Hypothalamus (tissue), 51 donors: ENCODE results near the gene C7orf33.
A peak's percentile ranks its signal among the peaks of the same experiment; 100 is the strongest.
"Not testable (repeated sequence)": the region's sequence is repeated elsewhere in the genome, so short reads cannot be mapped to it uniquely, and the experiment has no call there.

Source experiments
- DNase-seq, 51 donors: peaks; one replicate each; lab custom pipeline; 2025; lab: John Stamatoyannopoulos, UW

Gene C7orf33

DNA sequence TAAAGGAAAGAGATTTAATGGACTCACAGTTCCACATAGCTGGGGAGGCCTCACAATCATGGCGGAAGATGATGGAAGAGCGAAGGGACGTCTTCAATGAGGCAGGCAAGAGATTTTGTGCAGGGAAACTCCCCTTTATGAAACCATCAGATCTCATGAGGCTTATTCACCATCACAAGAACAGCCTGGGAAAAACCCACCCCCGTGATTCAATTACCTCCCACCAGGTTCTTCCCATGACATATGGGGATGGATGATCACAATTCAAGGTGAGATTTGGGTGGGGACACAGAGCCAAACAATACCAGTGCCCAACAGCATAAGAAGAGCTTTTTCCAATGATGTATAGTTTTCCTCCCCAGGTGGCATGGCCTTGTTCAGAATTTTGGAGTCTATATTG is 11.2 kb upstream of the C7orf33 start:
- DNase-seq = no peak

DNA sequence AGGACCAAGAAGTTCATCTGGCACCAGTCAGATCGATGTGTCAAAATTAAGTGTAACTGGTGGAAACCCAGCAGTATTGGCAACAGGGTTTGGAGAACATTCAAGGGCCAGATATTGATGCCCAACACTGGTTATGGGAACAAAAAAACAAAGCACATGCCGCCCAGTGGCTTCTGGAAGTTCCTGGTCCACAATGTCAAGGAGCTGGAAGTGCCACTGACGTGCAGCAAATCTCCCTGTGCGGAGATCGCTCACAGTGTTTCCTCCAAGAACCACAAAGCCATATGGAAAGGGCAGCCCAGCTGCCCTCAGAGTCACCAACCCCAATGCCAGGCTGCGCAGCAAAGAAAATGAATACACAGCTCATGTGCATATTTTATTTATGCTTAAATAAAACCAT is 10.1 kb upstream of the C7orf33 start:
- no peak for DNase-seq

DNA sequence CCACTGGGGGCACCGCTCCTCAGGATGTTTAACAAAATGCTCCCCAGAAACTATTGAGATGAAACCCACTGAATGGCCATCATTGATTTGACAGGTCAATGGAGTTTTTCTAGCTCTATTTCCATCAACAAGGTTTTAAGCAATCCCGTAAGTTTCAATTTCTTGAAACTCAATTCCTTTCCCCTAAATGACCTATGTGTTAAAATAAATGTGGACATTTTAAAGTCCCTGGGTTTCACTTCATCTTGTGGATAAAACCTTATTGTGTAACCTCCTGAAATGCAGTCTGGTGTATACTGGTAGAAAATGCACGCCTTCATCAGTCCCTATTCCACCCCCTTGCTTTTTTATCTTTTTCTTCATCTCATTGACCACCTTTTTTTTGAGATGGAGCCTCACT is 8.9 kb upstream of the C7orf33 start:
- no peak for DNase-seq

DNA sequence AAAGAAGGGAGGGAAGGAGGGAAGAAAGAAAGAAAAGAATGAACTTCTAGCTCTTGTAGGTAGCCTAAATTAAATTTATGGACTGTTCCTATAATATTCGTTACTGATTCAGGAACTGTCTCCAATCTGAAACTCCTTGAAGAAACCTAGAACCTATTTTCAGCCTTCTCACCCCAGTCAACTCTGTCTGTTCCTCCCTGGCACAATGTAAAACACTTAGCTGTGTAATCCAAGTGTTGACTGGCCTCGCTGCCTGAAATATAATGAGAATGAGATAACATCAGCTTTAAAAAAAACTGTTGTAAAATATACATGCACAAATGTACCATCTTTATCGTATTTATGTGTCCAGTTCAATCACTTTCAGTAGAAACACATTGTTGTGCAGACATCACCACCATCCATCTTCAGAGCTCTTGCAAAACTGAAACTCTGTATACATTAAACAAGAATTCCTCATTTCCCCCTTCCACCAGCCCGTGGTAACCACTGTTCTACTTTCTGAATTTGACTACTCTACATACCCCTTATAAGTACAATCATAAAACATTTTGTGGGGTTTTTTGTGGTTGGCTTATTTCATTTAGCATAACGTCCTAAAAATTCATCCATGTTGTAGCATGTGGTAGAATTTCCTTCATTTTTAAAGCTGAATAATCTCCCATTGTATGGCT is 6.3 kb upstream of the C7orf33 start:
- no peak for DNase-seq

DNA sequence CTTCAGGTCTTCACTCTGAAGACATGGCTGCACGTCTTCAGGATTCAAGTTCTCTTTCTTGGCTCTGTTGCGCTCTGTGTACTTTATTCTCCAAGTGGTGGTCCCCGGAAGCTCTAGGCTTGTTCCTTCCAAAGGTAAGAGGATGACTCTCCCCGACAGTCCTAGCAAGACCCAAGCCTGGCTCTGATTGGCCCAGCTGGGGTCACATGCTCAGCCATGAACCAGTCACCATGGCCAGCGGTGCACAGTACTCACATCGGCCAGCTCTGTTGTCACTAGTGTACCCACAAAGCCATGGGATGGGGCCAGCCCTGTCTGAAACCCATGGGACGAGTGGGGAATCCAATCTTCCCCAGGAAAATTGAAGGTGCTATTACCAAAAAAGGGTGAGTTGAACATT is 5.2 kb upstream of the C7orf33 start:
- DNase-seq = no peak

- no peak for DNase-seq
Observed at GRCh38 chr7:148587076-148587475, 3.5 kb upstream of the C7orf33 start.

GRCh38 chr7:148588168-148588567 is 2.4 kb upstream of the C7orf33 start:
- no peak for DNase-seq

DNA sequence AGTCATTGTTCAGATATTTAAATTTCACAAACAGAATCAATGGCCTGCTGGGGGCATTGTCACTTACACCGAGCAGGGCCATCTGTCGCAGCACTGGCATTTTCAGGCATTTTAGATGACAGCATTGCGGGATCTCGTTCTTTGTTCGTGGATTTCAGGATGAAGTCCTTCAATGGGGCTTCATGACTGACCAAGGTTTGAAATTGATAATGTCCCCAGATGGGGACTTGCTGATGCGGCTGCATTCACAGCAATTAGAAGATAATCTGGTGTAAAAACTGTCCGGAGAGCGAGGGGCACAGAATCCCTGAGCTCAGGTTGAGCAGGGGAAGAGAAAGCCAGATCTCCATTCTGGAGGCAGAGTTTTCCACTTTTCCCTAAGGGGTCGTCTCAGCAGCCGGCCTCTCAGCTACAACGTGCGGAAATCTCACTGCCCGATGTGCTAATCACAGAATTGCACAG is 1.9 kb upstream of the C7orf33 start:
- DNase-seq = no peak

DNA sequence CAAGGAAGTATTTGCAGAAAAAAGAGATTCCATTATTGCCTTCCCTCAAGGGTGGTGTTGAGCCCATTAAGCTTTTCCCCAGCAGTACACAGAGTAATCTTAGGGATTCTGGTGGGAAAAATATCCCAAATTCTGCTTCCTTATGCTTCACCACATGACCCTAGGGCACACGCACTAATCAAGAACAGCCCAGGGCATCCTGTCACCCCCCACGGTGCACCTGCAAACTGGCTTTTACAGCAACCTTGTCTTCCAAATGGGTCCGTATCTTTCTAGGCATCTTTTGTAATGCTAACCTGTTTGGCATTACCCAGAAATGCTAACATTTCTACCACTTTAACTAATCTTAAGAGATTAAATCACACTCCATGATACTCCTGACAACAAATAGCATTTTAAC is 926 bp upstream of the C7orf33 start:
- DNase-seq = no peak

- not testable (repeated sequence) for DNase-seq
Observed at GRCh38 chr7:148596354-148596753, 5.8 kb downstream of the C7orf33 start.

- DNase-seq = no peak
Observed at GRCh38 chr7:148598351-148598750, 7.8 kb downstream of the C7orf33 start.

DNA sequence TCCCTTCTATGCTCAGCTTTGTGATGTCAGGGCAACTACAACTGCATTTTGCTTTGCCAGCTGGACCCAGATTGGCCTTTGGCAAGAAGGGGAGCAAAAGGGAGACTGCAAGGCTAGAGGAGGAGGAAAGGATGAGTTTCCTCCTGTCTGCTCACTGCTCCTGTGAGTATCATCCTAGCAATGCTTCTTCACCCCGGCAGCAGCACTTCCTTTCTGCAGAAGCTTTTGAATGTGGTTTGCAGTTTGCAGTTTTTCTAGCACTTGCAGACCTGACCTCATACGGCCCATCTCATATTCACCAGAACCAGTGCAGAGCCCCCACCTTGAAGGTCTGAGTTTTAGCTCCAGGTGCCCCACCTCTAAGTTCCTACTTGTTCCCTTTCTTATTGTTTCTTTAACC is 14.8 kb downstream of the C7orf33 start:
- no peak for DNase-seq

GRCh38 chr7:148607151-148607661 is 16.6 kb downstream of the C7orf33 start:
- no peak for DNase-seq

- no peak for DNase-seq
Observed at GRCh38 chr7:148609045-148609725, 18.6 kb downstream of the C7orf33 start.

DNA sequence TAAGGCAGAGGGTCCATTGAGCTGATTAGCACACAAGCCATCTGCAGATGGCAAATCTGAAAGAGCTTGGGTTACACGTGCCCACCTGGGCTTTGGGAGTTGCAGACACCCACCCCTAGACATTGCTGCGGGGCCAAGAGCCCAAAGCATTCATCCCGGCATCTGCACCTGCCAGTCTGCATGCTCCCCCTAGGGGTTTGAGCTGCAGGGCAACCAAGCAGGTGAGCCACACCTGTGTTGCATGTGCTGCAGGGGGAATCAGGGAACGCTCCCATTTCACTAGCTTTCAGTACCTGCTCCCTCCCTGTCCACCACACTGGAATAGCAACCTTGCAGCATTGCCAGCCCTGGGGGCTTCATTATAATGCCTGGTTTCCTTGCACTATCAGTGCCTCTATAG is 21.1 kb downstream of the C7orf33 start:
- DNase-seq = no peak

DNA sequence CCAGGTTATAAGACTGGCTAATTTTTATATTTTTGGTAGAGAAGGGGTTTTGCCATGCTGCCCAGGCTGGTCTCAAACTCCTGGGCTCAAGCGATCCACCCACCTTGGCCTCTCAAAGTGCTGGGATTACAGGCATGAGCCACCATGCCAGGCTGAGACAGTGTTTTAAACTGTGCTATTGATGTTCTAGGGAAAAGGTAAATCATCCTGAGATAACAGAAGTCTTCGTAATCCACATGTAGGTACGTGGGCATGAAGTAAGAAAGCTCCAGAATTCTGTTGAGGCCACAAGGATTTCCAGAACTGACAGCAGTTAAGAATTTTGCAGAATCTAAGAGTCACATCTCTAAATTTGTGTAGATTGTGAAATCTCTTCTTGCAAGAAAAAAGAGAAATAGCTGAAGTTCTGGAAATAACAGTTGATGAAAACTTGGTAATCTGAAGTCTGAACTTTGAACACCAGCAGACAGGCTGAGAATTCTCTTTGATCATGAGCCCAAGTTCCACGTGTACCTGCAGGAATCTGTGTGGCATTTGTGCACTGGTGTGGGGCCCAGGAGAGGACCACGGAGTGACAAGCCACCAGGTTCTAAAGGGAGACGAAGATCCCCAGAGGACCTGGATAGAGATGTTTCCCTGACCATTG is 24.6 kb downstream of the C7orf33 start:
- no peak for DNase-seq

GRCh38 chr7:148620749-148621359 is 30.3 kb downstream of the C7orf33 start:
- DNase-seq = no peak

DNA sequence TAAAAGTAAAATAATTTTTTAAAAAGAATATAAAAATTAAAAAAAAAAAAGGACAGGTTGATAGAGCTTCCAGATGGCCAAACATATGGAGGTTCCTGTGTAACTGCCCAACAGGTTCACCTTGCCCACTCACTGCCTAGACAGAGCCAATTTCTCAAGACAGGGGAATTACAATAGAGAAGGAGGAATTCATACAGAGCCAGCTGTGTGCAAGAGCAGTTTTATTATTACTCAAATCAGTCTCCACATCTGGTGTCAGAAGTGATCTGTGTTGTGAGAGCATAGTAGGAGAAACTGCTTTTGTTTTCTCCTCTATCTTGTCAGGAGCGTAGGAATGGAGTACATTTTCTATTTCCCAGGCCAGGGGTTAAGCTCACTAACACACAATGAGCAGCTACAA is 31.0 kb downstream of the C7orf33 start:
- DNase-seq = no peak

DNA sequence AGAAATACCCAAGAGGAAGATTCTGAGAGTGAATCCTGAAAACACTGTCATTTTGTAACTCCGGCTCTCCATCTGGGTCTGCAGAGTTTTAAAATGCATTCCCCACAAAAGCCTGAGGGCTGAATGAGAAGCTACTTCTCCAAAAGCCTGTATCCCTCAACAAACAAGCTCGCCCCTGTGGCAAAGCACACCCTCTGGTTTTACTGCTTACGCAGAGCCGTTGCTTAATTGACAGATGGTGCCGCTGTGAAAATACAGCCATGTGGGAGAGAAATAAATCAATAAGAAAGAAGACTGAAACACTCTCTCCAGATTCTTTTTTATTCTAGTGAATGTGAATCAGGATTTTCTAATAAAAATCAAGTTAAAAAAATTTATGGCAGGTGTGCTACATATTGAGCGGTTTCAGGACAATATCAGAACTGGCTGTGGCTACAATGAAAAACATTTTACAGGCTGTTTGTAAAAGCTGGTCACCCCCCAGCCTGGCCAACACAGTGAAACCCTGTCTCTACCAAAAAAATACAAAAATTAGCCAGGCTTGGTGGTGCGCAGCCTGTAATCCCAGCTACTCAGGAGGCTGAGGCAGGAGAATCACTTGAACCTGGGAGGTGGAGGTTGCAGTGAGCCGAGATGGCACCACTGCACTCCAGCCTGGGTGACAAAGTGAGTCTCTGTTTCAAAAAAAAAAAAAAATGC is 32.5 kb downstream of the C7orf33 start:
- DNase-seq = peak in 2 of 51 donors; percentile 4 to 9

GRCh38 chr7:148623586-148624282 is 33.2 kb downstream of the C7orf33 start:
- DNase-seq = peak in 1 of 51 donors; percentile 1
